Loucy (cell line): ENCODE data around the gene COL8A1.

Source experiments
- EZH2phosphoT487 ChIP-seq: fragments of 200-600 bp; IDR thresholded peaks from 2 replicates; pipeline ENCODE4 v1.6.1; 2018; ENCODE audit warnings: antibody characterized with exemption, mild to moderate bottlenecking, moderate library complexity, borderline replicate concordance
- TF ChIP-seq, protein P1 (sequence below): fragments of 200-600 bp; sonication (generic); conservative IDR thresholded peaks from 2 replicates; pipeline ENCODE4 v1.5.1; 2014; ENCODE audit warnings: mild to moderate bottlenecking, antibody characterized with exemption, low read length

DNA sequence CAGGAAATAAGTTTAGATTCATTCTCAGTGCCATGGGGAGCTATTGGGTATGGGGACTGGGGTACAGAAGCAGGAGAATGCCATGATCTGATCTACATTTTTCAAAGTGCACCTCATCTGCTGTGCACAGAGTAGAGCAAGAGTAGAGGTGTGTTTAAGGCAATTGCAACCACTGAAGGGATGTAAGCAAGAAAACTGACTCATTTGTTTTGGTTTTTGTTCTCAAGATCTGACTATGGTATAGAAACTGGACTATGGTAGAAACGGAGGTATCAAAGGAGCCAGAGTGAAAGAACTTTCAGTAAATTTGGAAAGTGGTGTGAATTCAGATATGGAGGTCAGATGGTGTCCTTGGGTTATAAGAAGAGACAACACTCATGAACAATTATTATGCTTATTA lies 93.1 kb downstream of the COL8A1 start:
- TF ChIP-seq, protein P1, sequence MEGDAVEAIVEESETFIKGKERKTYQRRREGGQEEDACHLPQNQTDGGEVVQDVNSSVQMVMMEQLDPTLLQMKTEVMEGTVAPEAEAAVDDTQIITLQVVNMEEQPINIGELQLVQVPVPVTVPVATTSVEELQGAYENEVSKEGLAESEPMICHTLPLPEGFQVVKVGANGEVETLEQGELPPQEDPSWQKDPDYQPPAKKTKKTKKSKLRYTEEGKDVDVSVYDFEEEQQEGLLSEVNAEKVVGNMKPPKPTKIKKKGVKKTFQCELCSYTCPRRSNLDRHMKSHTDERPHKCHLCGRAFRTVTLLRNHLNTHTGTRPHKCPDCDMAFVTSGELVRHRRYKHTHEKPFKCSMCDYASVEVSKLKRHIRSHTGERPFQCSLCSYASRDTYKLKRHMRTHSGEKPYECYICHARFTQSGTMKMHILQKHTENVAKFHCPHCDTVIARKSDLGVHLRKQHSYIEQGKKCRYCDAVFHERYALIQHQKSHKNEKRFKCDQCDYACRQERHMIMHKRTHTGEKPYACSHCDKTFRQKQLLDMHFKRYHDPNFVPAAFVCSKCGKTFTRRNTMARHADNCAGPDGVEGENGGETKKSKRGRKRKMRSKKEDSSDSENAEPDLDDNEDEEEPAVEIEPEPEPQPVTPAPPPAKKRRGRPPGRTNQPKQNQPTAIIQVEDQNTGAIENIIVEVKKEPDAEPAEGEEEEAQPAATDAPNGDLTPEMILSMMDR = no peak
- no peak for TF ChIP-seq EZH2phosphoT487
